Effector memory CD4-positive, alpha-beta T cell (primary cell): Measurements from ENCODE around the gene SLC25A38.
"Not testable (repeated sequence)": the region's sequence is repeated elsewhere in the genome, so short reads cannot be mapped to it uniquely, and the experiment has no call there.

Source experiments
- DNase-seq, 3 donors: peaks; one replicate each; pipeline ENCODE4 v3.0.0-alpha.2; 2020
- H3K27ac ChIP-seq: 2 replicates; pipeline ENCODE4 v1.7.0; 2013; ENCODE audit warnings: mild to moderate bottlenecking, low read length, moderate library complexity; ENCODE audit not compliant: insufficient read depth, poor library complexity, severe bottlenecking
- H3K27me3 ChIP-seq: replicated peaks from 2 replicates; pipeline ENCODE4 v1.7.0; 2013; ENCODE audit warnings: mild to moderate bottlenecking, low read length; ENCODE audit not compliant: insufficient read depth, control insufficient read depth, poor library complexity, severe bottlenecking
- H3K36me3 ChIP-seq: 2 replicates; pipeline ENCODE4 v1.7.0; 2013; ENCODE audit warnings: mild to moderate bottlenecking, low read length, moderate library complexity; ENCODE audit not compliant: control insufficient read depth, insufficient read depth
- H3K4me1 ChIP-seq: 2 replicates; pipeline ENCODE4 v1.7.0; 2013; ENCODE audit warnings: low read length, mild to moderate bottlenecking; ENCODE audit not compliant: control insufficient read depth, insufficient read depth, poor library complexity, severe bottlenecking
- H3K4me3 ChIP-seq: 2 replicates; pipeline ENCODE4 v1.7.0; 2013; ENCODE audit warnings: low read length, low read depth, mild to moderate bottlenecking; ENCODE audit not compliant: insufficient read depth, poor library complexity, severe bottlenecking
- H3K9me3 ChIP-seq: 2 replicates; pipeline ENCODE4 v1.7.0; 2013; ENCODE audit warnings: mild to moderate bottlenecking, low read length, moderate library complexity; ENCODE audit not compliant: control insufficient read depth

SLC25A38 gene

GRCh38 chr3:39347586-39347876 is 35.6 kb upstream of the SLC25A38 start:
- H3K36me3 ChIP-seq: no peaks in the 10 kb centered on the region
- DNase-seq: no peak
- H3K4me1 ChIP-seq: no peaks in the 10 kb centered on the region
- H3K9me3 ChIP-seq: no peaks in the 10 kb centered on the region
- no peak overlapping the region for H3K4me3 ChIP-seq
- H3K27me3 ChIP-seq: no peaks in the 10 kb centered on the region
- no peak overlapping the region for H3K27ac ChIP-seq

GRCh38 chr3:39349080-39349479 is 34.1 kb upstream of the SLC25A38 start:
- H3K4me1 ChIP-seq: no peaks in the 10 kb centered on the region
- no peak overlapping the region for H3K27ac ChIP-seq
- no peaks in the 10 kb centered on the region for H3K27me3 ChIP-seq
- no peak overlapping the region for H3K4me3 ChIP-seq
- DNase-seq: no peak
- no peaks in the 10 kb centered on the region for H3K36me3 ChIP-seq
- H3K9me3 ChIP-seq: no peaks in the 10 kb centered on the region

- Histone ChIP-seq H3K4me3 (no peak overlapping the region), H3K27ac (no peak overlapping the region), H3K9me3 (no peaks in the 10 kb centered on the region), H3K4me1 (no peaks in the 10 kb centered on the region), H3K27me3 (no peaks in the 10 kb centered on the region), H3K36me3 (no peaks in the 10 kb centered on the region)
- no peak for DNase-seq
Observed at GRCh38 chr3:39350714-39351113, 32.5 kb upstream of the SLC25A38 start.

DNA sequence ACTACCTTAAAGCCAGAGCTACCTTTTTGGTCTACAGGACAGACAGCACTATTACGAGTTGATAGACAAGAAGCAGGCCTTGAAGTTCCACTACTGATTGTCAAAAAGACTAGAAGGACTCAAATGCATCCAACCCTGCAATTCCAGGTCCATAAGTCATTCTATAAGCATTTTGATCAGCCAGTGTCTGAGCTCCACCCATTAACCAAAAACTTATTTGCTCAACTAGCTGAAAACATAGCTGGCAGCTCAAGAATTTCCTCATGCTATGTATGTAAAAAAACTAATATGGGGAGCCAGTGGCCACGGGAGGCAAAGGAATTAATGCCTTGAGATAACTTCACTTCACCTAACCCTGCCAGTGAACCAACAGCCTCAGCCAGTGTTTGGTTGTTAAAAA is 32.0 kb upstream of the SLC25A38 start:
- not testable (repeated sequence) for DNase-seq, H3K4me1 ChIP-seq, H3K27ac ChIP-seq, H3K4me3 ChIP-seq, H3K9me3 ChIP-seq, H3K27me3 ChIP-seq, H3K36me3 ChIP-seq

- not testable (repeated sequence) for H3K36me3 ChIP-seq, H3K4me1 ChIP-seq, H3K27ac ChIP-seq, H3K9me3 ChIP-seq, H3K27me3 ChIP-seq, H3K4me3 ChIP-seq, DNase-seq
Observed at GRCh38 chr3:39353168-39353927, 29.8 kb upstream of the SLC25A38 start.

- no peak for DNase-seq
- Histone ChIP-seq H3K36me3 (no peaks in the 10 kb centered on the region), H3K27me3 (no peaks in the 10 kb centered on the region), H3K4me1 (peaks cover 30% of the 10 kb centered on the region), H3K4me3 (no peak overlapping the region), H3K9me3 (no peaks in the 10 kb centered on the region), H3K27ac (no peak overlapping the region)
Observed at GRCh38 chr3:39358333-39358732, 24.8 kb upstream of the SLC25A38 start.

- DNase-seq: peak; percentile 26 to 42 (median 41)
- Histone ChIP-seq H3K27ac (no peak overlapping the region), H3K4me3 (no peak overlapping the region), H3K9me3 (no peaks in the 10 kb centered on the region), H3K27me3 (no peaks in the 10 kb centered on the region), H3K4me1 (peaks cover 30% of the 10 kb centered on the region), H3K36me3 (no peaks in the 10 kb centered on the region)
Observed at GRCh38 chr3:39361252-39361927, 21.8 kb upstream of the SLC25A38 start.

- no peak for DNase-seq
- Histone ChIP-seq H3K4me3 (no peak overlapping the region), H3K9me3 (no peaks in the 10 kb centered on the region), H3K27ac (no peak overlapping the region), H3K27me3 (no peaks in the 10 kb centered on the region), H3K4me1 (peaks cover 30% of the 10 kb centered on the region), H3K36me3 (no peaks in the 10 kb centered on the region)
Observed at GRCh38 chr3:39362192-39362591, 21.0 kb upstream of the SLC25A38 start.

GRCh38 chr3:39362812-39363211 is 20.4 kb upstream of the SLC25A38 start:
- Histone ChIP-seq H3K27me3 (no peaks in the 10 kb centered on the region), H3K4me3 (no peak overlapping the region), H3K36me3 (no peaks in the 10 kb centered on the region), H3K27ac (no peak overlapping the region), H3K9me3 (no peaks in the 10 kb centered on the region), H3K4me1 (peaks cover 27% of the 10 kb centered on the region)
- no peak for DNase-seq

DNA sequence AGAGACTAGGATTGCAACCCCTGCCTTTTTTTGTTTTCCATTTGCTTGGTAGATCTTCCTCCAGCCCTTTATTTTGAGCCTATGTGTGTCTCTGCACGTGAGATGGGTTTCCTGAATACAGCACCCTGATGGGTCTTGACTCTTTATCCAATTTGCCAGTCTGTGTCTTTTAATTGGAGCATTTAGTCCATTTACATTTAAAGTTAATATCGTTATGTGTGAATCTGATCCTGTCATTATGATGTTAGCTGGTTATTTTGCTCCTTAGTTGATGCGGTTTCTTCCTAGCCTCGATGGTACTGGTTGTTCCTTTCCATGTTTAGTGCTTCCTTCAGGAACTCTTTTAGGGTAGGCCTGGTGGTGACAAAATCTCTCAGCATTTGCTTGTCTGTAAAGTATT is 12.7 kb upstream of the SLC25A38 start:
- H3K27ac ChIP-seq, H3K4me3 ChIP-seq, H3K36me3 ChIP-seq, H3K27me3 ChIP-seq, H3K9me3 ChIP-seq, DNase-seq, H3K4me1 ChIP-seq: not testable (repeated sequence)
